ENCODE measurements around the gene SCG2. TPM values are rescaled to one million over a fixed set of nuclear protein-coding genes. Genes with fewer than 3 reads are reported as not detected.

The SCG2 gene
- total RNA-seq, 1 donor from 2014 or later: 0.19 TPM

- no peak for DNase-seq
- Histone ChIP-seq H3K4me3 (no peak overlapping the region), H3K4me1 (peaks cover 12% of the 10 kb centered on the region), H3K9me3 (replicated peaks) (no peaks in the 10 kb centered on the region), H3K27me3 (ENCODE audit: low read depth) (peaks cover 29% of the 10 kb centered on the region), H3K36me3 (no peaks in the 10 kb centered on the region), H3K27ac (replicated peaks) (no peak overlapping the region)
- no peak for TF ChIP-seq CTCF (IDR thresholded peaks at IDR 0.05; ENCODE audit: borderline replicate concordance)
- intact Hi-C loops (cut with micrococcal nuclease): no loop called here
Measured at GRCh38 chr2:223611061-223611460, 8.9 kb upstream of the SCG2 start.

GRCh38 chr2:223607476-223607875 is 5.3 kb upstream of the SCG2 start:
- DNase-seq: no peak
- intact Hi-C loops (cut with micrococcal nuclease): no loop called here

GRCh38 chr2:223606946-223607345 is 4.8 kb upstream of the SCG2 start:
- no peak for DNase-seq
- intact Hi-C loops (cut with micrococcal nuclease): no loop called here
- no peak for TF ChIP-seq CTCF (IDR thresholded peaks at IDR 0.05; ENCODE audit: borderline replicate concordance)
- H3K27me3 ChIP-seq (ENCODE audit: low read depth): no peaks in the 10 kb centered on the region
- no peak overlapping the region for H3K4me3 ChIP-seq
- peaks cover 4% of the 10 kb centered on the region for H3K4me1 ChIP-seq
- no peaks in the 10 kb centered on the region for H3K9me3 ChIP-seq (replicated peaks)
- H3K36me3 ChIP-seq: no peaks in the 10 kb centered on the region
- no peak overlapping the region for H3K27ac ChIP-seq (replicated peaks)

More at GRCh38 chr2:223607476-223607875, 5.3 kb upstream of the SCG2 start:
- no peaks in the 10 kb centered on the region for H3K9me3 ChIP-seq (replicated peaks)
- peaks cover 2% of the 10 kb centered on the region for H3K4me1 ChIP-seq
- H3K27me3 ChIP-seq (ENCODE audit: low read depth): no peaks in the 10 kb centered on the region
- no peak for TF ChIP-seq CTCF (IDR thresholded peaks at IDR 0.05; ENCODE audit: borderline replicate concordance)
- H3K36me3 ChIP-seq: no peaks in the 10 kb centered on the region
- H3K4me3 ChIP-seq: no peak overlapping the region
- no peak overlapping the region for H3K27ac ChIP-seq (replicated peaks)

- intact Hi-C loops (cut with micrococcal nuclease): no loop called here
- no peak overlapping the region for H3K4me3 ChIP-seq
Measured at GRCh38 chr2:223604231-223604630, 2.1 kb upstream of the SCG2 start.

DNA sequence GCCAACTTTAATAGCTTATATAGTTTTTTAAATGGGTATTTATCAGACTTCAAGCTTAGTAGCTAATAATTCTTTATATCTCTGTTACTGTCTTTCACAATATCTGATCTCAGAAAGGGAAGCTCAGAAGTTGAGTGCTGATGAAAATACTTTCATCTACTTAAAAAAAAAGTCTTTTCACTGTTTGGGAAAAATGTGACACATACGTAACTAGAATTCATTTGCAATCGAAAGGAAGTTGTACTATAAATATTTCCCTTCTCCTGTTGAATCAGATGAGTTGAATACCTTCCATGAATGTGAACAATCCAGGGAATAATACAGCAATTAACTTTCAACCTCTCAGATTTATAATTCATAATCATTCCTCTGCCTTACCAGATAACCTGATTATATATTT is 811 bp upstream of the SCG2 start:
- no peak for TF ChIP-seq CTCF (IDR thresholded peaks at IDR 0.05; ENCODE audit: borderline replicate concordance)
- no peak overlapping the region for H3K4me3 ChIP-seq
- intact Hi-C loops (cut with micrococcal nuclease): no loop called here
- DNase-seq: no peak
- no peak overlapping the region for H3K27ac ChIP-seq (replicated peaks)
- H3K9me3 ChIP-seq (replicated peaks): no peaks in the 10 kb centered on the region
- H3K36me3 ChIP-seq: no peaks in the 10 kb centered on the region
- peaks cover 15% of the 10 kb centered on the region for H3K27me3 ChIP-seq (ENCODE audit: low read depth)
- H3K4me1 ChIP-seq: peaks cover 4% of the 10 kb centered on the region

More at GRCh38 chr2:223604231-223604630, 2.1 kb upstream of the SCG2 start:
- H3K27me3 ChIP-seq (ENCODE audit: low read depth): peaks cover 4% of the 10 kb centered on the region
- no peaks in the 10 kb centered on the region for H3K36me3 ChIP-seq
- H3K9me3 ChIP-seq (replicated peaks): no peaks in the 10 kb centered on the region
- H3K4me1 ChIP-seq: peaks cover 4% of the 10 kb centered on the region
- TF ChIP-seq CTCF (IDR thresholded peaks at IDR 0.05; ENCODE audit: borderline replicate concordance): no peak
- no peak overlapping the region for H3K27ac ChIP-seq (replicated peaks)
- DNase-seq: no peak

DNA sequence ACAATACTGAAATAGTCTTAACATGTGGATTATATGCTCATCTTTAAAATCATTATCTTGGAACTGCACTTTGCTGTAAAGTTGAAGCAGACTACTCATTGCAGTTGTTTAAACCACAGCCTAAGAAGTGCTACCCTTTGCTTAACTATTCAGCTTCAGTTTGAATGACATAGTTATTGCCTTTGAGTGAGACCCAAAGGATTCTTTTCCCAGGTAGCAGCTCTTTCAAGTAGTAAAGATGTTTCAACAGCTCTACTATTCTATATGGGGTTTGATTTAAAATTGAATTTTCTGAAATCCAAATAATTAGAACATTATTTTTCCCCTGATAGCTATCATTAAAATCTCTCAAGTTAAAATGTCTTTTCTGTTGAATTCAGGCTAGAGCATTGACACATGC is 1.1 kb downstream of the SCG2 start:
- Histone ChIP-seq H3K4me1 (peaks cover 4% of the 10 kb centered on the region), H3K27ac (replicated peaks) (no peak overlapping the region), H3K4me3 (no peak overlapping the region), H3K9me3 (replicated peaks) (no peaks in the 10 kb centered on the region), H3K27me3 (ENCODE audit: low read depth) (peaks cover 17% of the 10 kb centered on the region), H3K36me3 (no peaks in the 10 kb centered on the region)
- intact Hi-C loops (cut with micrococcal nuclease): no loop called here
- DNase-seq: no peak
- TF ChIP-seq CTCF (IDR thresholded peaks at IDR 0.05; ENCODE audit: borderline replicate concordance): no peak
